ENCODE results near the gene CMTM5.

Gene CMTM5

DNA sequence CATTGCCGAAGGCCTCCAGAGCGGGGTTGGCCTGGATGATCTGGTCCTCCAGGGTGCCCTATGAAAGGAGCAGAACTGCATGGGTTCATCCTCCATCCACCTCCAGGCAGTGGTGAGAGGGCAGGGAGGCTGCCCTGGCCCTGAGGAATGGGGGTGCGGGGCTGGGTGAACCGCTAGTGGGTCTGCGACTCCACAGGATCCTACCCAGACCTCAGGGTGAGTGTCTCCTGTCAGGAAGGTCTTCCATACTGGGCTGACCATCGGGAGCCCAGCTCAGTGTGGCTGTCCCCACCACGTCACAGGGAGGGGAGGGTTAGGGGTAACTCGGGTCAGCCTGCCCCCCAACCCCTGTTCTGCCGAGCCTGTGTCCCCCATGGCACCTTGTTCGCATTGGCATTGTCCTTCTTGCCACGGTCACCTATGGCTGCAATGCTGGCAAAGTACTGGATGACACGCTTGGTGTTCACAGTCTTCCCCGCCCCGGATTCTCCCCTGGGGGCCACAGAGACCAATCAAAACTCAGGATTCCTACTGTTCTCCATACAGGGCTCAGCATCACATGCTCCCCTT is 27.6 kb downstream of the CMTM5 start:
- TF ChIP-seq EZH2 (IDR thresholded peaks at IDR 0.05; ENCODE audit: borderline replicate concordance, low read depth, low read length, severe bottlenecking) (no peak), CTCF (IDR thresholded peaks at IDR 0.05; ENCODE audit: borderline replicate concordance, extremely low read depth, low read length, poor library complexity, severe bottlenecking) (no peak)
- no peaks in the 10 kb centered on the region for H3K4me1 ChIP-seq (ENCODE audit: insufficient read depth, low read length)
- no peak overlapping the region for H2AFZ ChIP-seq (ENCODE audit: low read depth, low read length)
- ATAC-seq (ENCODE audit: insufficient read depth, low read depth) (no peak), DNase-seq (no peak)
- H3K4me2 ChIP-seq (ENCODE audit: insufficient read depth, low read length): no peak overlapping the region
- H4K20me1 ChIP-seq (ENCODE audit: insufficient read depth, low read length): no peaks in the 10 kb centered on the region; the same call in 1 of the 2 replicates
- no peak overlapping the region for H3K27ac ChIP-seq (ENCODE audit: low read length)
- H3K9ac ChIP-seq (ENCODE audit: low read depth, low read length): no peak overlapping the region
- H3K9me3 ChIP-seq (ENCODE audit: insufficient read depth, low read length, severe bottlenecking): no peaks in the 10 kb centered on the region
- no peaks in the 10 kb centered on the region for H3K79me2 ChIP-seq (ENCODE audit: insufficient read depth, low read length)
- H3K4me3 ChIP-seq (ENCODE audit: low read depth in 1 of 2, low read length in 2 of 2): no peak overlapping the region
- peaks cover 22% of the 10 kb centered on the region for H3K27me3 ChIP-seq (ENCODE audit: insufficient read depth, low read length, poor library complexity)
- H3K36me3 ChIP-seq (ENCODE audit: insufficient read depth, low read length): no peaks in the 10 kb centered on the region

GRCh38 chr14:23405096-23405495 is 28.2 kb downstream of the CMTM5 start:
- no peak for TF ChIP-seq CTCF (IDR thresholded peaks at IDR 0.05; ENCODE audit: borderline replicate concordance, extremely low read depth, low read length, poor library complexity, severe bottlenecking)
- TF ChIP-seq EZH2 (IDR thresholded peaks at IDR 0.05; ENCODE audit: borderline replicate concordance, low read depth, low read length, severe bottlenecking): no peak
- DNase-seq (no peak), ATAC-seq (ENCODE audit: insufficient read depth, low read depth) (no peak)
- Histone ChIP-seq H3K9ac (ENCODE audit: low read depth, low read length) (no peak overlapping the region), H3K79me2 (ENCODE audit: insufficient read depth, low read length) (no peaks in the 10 kb centered on the region), H3K4me2 (ENCODE audit: insufficient read depth, low read length) (no peak overlapping the region), H3K27me3 (ENCODE audit: insufficient read depth, low read length, poor library complexity) (peaks cover 26% of the 10 kb centered on the region), H3K27ac (ENCODE audit: low read length) (no peak overlapping the region), H3K36me3 (ENCODE audit: insufficient read depth, low read length) (no peaks in the 10 kb centered on the region), H3K9me3 (ENCODE audit: insufficient read depth, low read length, severe bottlenecking) (no peaks in the 10 kb centered on the region), H3K4me3 (ENCODE audit: low read depth in 1 of 2, low read length in 2 of 2) (no peak overlapping the region), H2AFZ (ENCODE audit: low read depth, low read length) (no peak overlapping the region), H3K4me1 (ENCODE audit: insufficient read depth, low read length) (no peaks in the 10 kb centered on the region), H4K20me1 (ENCODE audit: insufficient read depth, low read length) (no peaks in the 10 kb centered on the region; the same call in 1 of the 2 replicates)

DNA sequence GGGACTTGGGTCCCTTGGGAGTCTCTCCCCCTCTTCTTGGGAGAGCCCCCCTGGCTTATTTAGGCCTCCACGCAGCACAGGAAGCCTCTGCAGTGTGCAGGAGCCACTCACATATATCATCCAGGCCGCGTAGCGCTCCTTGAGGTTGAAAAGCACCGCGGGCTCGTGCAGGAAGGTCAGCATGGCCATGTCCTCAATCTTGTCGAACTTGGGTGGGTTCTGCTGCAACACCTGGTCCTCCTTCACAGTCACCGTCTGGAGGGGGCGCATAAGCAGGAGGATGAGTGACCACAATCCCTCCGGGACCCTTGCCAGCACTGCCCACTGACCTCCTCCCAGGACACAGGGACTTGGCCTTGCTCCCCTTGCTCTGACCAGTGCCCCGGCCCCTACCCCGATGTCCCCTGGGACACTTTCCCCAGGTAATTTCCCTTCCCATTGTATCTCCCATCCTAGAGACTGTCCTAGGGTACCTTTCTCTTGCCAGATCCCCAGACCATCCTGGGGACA is 28.7 kb downstream of the CMTM5 start:
- Histone ChIP-seq H3K9me3 (ENCODE audit: insufficient read depth, low read length, severe bottlenecking) (no peaks in the 10 kb centered on the region), H4K20me1 (ENCODE audit: insufficient read depth, low read length) (no peaks in the 10 kb centered on the region; the same call in 1 of the 2 replicates), H3K36me3 (ENCODE audit: insufficient read depth, low read length) (no peaks in the 10 kb centered on the region), H3K4me2 (ENCODE audit: insufficient read depth, low read length) (no peak overlapping the region), H3K27ac (ENCODE audit: low read length) (no peak overlapping the region), H3K79me2 (ENCODE audit: insufficient read depth, low read length) (no peaks in the 10 kb centered on the region), H3K27me3 (ENCODE audit: insufficient read depth, low read length, poor library complexity) (peaks cover 31% of the 10 kb centered on the region), H3K9ac (ENCODE audit: low read depth, low read length) (no peak overlapping the region), H3K4me1 (ENCODE audit: insufficient read depth, low read length) (no peaks in the 10 kb centered on the region), H3K4me3 (ENCODE audit: low read depth in 1 of 2, low read length in 2 of 2) (no peak overlapping the region), H2AFZ (ENCODE audit: low read depth, low read length) (no peak overlapping the region)
- DNase-seq: no peak
- no peak for ATAC-seq (ENCODE audit: insufficient read depth, low read depth)
- TF ChIP-seq EZH2 (IDR thresholded peaks at IDR 0.05; ENCODE audit: borderline replicate concordance, low read depth, low read length, severe bottlenecking) (no peak), CTCF (IDR thresholded peaks at IDR 0.05; ENCODE audit: borderline replicate concordance, extremely low read depth, low read length, poor library complexity, severe bottlenecking) (no peak)

Measured in DND-41 (cell line).